Bronchial epithelial cell (primary cell): ENCODE measurements around the gene HNRNPA0. TPM values are rescaled to one million over a fixed set of nuclear protein-coding genes. Genes with fewer than 3 reads are reported as not detected.
A peak's percentile ranks its signal among the peaks of the same experiment; 100 is the strongest.

Source experiments
- DNase-seq: peaks from one replicate; pipeline ENCODE4 v3.0.0-alpha.2; 2010; ENCODE audit warnings: low read depth
- FAIRE-seq: peaks from 2 replicates; lab custom pipeline; 2011; peaks lifted over from hg19 to GRCh38; lab: Jason Lieb, UNC
- H3K27me3 ChIP-seq: 2 replicates; pipeline ENCODE4 v1.5.1; 2011; ENCODE audit warnings: low read length; ENCODE audit not compliant: control insufficient read depth, insufficient read depth
- H3K36me3 ChIP-seq: 2 replicates; pipeline ENCODE4 v1.5.1; 2011; ENCODE audit warnings: low read length; ENCODE audit not compliant: control insufficient read depth, insufficient read depth
- H3K4me3 ChIP-seq: 2 replicates; pipeline ENCODE4 v1.5.1; 2011; ENCODE audit warnings: mild to moderate bottlenecking, low read depth, low read length, control low read depth
- total RNA-seq: library from RNA; depleted of rRNA; stranded (reverse); fragments of >200 nt; gene quantifications from 2 replicates; pipeline ENCODE4 v1.2.1, GENCODE V29; 2014
- TF ChIP-seq, protein P1 (sequence below): IDR thresholded peaks from 2 replicates; pipeline ENCODE4 v1.5.1; 2011; ENCODE audit warnings: mild to moderate bottlenecking, moderate library complexity, low read length, control low read depth, inconsistent platforms; ENCODE audit not compliant: insufficient read depth, severe bottlenecking

The HNRNPA0 gene
- total RNA-seq, 1 donor from 2014 or later, result 22.1 TPM

DNA sequence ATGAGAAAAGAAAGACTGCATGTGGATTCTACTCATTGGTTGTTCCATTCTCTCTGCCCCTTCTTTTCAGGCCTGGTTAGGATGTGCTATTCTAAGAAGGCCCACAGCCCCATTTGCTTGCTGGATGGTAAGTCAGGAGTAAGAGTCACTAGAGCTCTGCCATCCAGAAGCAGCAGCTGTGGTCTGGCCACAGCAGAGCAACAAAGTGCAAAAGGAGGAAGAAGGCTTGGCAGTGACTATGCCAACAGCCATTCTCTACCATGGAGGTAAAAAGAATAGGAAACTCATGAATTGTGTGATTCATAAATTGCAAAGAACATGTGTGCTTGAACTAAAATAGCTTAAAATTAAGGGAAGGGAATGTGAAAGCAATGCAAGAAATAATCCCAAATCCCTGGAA lies 39.2 kb downstream of the HNRNPA0 start:
- peak; percentile 70 for FAIRE-seq

DNA sequence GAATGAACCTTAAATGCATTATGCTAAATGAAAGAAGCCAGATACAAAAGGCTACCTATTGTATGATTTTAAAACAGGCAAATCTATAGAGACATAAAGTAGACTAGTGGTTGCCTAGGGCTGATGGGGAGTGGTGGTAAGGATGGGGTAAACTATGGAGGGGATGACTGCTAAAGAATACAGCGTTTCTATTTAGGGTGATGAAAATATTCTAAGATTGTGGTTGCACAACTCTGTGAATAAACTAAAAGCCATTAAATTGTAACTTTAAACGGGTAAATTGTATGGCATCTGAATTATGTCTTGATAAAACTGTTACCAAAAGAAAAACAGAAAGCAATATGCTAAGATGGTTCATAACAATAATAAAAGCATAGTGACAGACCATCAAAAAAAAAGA lies 39.7 kb downstream of the HNRNPA0 start:
- FAIRE-seq (no peak), DNase-seq (no peak)
- no peaks in the 10 kb centered on the region for H3K27me3 ChIP-seq
- H3K4me3 ChIP-seq, result no peak overlapping the region
- H3K36me3 ChIP-seq, result no peaks in the 10 kb centered on the region
- TF ChIP-seq, protein P1, sequence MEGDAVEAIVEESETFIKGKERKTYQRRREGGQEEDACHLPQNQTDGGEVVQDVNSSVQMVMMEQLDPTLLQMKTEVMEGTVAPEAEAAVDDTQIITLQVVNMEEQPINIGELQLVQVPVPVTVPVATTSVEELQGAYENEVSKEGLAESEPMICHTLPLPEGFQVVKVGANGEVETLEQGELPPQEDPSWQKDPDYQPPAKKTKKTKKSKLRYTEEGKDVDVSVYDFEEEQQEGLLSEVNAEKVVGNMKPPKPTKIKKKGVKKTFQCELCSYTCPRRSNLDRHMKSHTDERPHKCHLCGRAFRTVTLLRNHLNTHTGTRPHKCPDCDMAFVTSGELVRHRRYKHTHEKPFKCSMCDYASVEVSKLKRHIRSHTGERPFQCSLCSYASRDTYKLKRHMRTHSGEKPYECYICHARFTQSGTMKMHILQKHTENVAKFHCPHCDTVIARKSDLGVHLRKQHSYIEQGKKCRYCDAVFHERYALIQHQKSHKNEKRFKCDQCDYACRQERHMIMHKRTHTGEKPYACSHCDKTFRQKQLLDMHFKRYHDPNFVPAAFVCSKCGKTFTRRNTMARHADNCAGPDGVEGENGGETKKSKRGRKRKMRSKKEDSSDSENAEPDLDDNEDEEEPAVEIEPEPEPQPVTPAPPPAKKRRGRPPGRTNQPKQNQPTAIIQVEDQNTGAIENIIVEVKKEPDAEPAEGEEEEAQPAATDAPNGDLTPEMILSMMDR, result no peak

More for the DNA sequence above, 39.2 kb downstream of the HNRNPA0 start:
- no peaks in the 10 kb centered on the region for H3K27me3 ChIP-seq
- H3K36me3 ChIP-seq, result no peaks in the 10 kb centered on the region
- H3K4me3 ChIP-seq, result no peak overlapping the region
- TF ChIP-seq, protein P1, result no peak
- no peak for DNase-seq

DNA sequence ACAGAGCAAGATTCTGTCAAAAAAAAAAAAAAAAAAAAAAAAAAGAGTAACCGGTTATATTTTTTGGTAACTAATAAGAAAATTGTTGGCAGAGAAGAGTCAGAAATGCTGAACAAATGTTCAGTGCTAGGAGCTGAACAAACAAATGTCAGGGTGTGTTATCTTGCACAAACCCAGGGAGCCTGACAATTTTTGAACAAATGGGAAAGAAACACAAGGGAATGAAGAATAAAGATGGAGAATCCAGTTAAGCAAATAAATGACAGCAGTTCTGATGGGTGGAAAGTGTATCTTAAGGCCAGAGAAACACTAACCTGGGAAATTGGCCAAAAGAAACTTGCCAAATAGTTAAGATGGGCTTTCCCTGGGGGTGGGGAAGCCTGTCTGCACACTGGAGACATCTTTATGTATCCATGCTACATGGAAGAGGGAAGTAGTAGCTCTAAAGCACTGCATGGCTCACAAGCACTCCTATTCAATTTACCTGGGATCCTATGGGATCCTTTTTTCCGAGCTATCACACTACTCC lies 42.0 kb downstream of the HNRNPA0 start:
- TF ChIP-seq, protein P1, result no peak
- no peaks in the 10 kb centered on the region for H3K36me3 ChIP-seq
- no peak overlapping the region for H3K4me3 ChIP-seq
- no peak for FAIRE-seq
- H3K27me3 ChIP-seq, result no peaks in the 10 kb centered on the region
- DNase-seq, result no peak

DNA sequence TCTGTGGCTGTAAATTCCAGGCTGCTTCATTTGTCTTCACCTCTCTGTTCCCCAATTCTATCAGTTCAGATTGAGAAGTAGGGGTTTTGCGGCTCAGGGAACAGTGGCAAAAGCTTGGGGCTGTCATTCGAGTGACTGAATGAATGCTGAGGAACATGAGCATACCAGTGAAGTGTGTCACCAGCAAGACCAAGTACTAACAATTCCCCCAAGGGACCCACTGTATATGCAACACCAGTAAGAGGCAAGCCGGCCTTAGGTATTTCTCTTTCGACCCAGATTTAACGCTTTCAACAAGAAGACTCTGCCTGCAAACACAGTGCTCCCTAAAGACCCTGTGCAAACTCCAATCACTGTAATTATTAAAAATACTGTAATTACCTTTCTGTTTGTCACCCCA lies 44.1 kb downstream of the HNRNPA0 start:
- Histone ChIP-seq H3K36me3 (no peaks in the 10 kb centered on the region), H3K4me3 (no peak overlapping the region), H3K27me3 (no peaks in the 10 kb centered on the region)
- TF ChIP-seq, protein P1, result no peak
- no peak for DNase-seq
- FAIRE-seq, result no peak

DNA sequence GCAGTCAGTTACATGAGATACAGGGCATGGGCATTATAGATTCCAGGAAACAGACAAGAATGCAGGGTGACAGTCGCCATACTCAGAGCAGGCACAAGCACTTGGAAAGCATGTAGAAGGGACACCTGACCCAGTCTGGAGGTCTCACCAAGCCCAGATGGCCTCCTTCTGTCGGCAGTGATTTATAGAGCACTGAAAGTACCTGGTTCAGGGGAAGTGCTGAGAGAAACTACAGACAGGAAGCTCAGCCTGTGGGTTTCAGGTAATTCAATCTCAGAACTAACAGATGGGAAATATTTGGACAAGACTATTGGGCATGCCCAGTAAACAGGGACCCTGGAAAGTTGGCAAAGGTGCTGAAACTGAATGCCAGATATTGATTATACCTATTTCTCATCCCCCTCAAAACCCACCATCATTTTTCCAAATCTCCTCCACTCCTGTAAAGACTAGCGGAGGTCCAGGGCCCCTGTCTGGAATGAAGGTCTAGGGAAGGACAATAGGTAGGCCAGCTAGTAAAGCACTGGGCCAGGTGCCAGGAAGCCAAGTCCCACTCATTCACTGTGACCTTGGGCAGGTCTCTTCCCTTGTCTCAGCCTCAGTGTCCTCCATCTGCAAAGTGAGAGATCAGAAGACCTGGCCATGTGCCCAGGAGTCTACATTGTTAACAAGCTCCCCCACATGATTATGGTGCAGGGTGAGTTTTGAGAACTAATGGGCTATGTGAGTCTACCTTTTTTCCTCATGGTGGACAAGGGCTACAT lies 45.2 kb downstream of the HNRNPA0 start:
- FAIRE-seq (peak; percentile 81), DNase-seq (no peak)
- Histone ChIP-seq H3K36me3 (no peaks in the 10 kb centered on the region), H3K4me3 (no peak overlapping the region), H3K27me3 (no peaks in the 10 kb centered on the region)
- TF ChIP-seq, protein P1, result no peak
